NB4 (cell line): ENCODE results near the gene RFTN2.

ENCODE experiments used
- POLR2A ChIP-seq: IDR thresholded peaks from 2 replicates; pipeline ENCODE4 v1.6.1; 2011; ENCODE audit warnings: mild to moderate bottlenecking; ENCODE audit not compliant: insufficient read length; ENCODE audit errors: extremely low read depth
- TF ChIP-seq, protein P1 (sequence below): IDR thresholded peaks from one replicate; pipeline ENCODE4 v1.5.1; 2012; ENCODE audit warnings: low read depth, low read length
- TF ChIP-seq, protein P2 (sequence below): IDR thresholded peaks from 2 replicates; pipeline ENCODE4 v1.6.1; 2011; ENCODE audit warnings: low read depth, low read length

DNA sequence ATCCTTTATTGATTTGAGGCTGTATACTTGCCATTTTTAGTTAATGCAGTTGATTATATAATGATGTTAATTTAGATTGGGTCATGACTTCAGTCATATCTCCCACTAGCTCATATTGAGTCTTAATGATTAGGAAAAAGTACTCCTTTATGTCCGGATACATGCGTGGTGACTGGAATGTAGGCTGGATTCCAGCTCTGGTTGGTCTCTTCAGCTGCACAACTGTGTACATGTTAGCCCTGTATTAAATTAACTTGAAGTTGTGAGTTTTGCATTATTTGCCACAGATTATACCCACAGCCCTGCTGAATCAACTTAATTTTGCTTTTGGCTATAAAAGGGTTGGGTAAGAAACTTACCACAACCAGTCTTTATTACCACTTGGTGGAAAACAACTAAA, 137.0 kb downstream of the RFTN2 start:
- TF ChIP-seq, protein P1, sequence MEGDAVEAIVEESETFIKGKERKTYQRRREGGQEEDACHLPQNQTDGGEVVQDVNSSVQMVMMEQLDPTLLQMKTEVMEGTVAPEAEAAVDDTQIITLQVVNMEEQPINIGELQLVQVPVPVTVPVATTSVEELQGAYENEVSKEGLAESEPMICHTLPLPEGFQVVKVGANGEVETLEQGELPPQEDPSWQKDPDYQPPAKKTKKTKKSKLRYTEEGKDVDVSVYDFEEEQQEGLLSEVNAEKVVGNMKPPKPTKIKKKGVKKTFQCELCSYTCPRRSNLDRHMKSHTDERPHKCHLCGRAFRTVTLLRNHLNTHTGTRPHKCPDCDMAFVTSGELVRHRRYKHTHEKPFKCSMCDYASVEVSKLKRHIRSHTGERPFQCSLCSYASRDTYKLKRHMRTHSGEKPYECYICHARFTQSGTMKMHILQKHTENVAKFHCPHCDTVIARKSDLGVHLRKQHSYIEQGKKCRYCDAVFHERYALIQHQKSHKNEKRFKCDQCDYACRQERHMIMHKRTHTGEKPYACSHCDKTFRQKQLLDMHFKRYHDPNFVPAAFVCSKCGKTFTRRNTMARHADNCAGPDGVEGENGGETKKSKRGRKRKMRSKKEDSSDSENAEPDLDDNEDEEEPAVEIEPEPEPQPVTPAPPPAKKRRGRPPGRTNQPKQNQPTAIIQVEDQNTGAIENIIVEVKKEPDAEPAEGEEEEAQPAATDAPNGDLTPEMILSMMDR, result no peak
- no peak for TF ChIP-seq POLR2A
- TF ChIP-seq, protein P2, sequence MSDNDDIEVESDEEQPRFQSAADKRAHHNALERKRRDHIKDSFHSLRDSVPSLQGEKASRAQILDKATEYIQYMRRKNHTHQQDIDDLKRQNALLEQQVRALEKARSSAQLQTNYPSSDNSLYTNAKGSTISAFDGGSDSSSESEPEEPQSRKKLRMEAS, result no peak
